ENCODE measurements around the gene ADAMTS13.

DNA sequence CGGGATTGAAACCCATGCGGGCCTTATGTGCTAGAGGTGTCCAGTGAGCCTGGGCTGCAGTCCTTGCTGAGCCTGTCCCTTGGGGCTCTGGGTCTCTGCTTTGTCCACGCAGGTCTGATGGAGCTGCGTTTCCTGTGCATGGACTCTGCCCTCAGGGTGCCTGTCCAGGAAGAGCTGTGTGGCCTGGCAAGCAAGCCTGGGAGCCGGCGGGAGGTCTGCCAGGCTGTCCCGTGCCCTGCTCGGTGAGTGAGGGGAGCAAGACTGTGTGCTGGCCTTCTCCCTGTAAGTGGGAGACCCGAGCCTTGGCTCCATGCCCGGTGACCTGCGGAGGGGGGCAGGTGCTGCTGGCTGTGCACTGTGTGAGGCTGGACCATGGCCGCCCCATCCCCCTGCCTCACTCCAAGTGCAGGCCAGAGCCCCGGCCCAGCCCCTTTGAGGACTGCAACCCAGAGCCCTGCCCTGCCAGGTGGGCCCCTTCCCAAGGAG lies 26.4 kb downstream of the ADAMTS13 start:
- TF ChIP-seq EZH2 (IDR thresholded peaks at IDR 0.05) (no peak), CTCF (IDR thresholded peaks at IDR 0.05) (no peak), EZH2phosphoT487 (IDR thresholded peaks at IDR 0.05) (no peak)
